HG03066 (cell line): ENCODE measurements around the gene MAP2K3.
A peak's percentile ranks its signal among the peaks of the same experiment; 100 is the strongest.

ENCODE experiments used
- ATAC-seq: cut with Tn5 transposase; IDR thresholded peaks from one replicate; pipeline ENCODE4 v1.9.1; 2021; ENCODE audit warnings: low read depth; ENCODE audit not compliant: unreplicated experiment

MAP2K3 gene

DNA sequence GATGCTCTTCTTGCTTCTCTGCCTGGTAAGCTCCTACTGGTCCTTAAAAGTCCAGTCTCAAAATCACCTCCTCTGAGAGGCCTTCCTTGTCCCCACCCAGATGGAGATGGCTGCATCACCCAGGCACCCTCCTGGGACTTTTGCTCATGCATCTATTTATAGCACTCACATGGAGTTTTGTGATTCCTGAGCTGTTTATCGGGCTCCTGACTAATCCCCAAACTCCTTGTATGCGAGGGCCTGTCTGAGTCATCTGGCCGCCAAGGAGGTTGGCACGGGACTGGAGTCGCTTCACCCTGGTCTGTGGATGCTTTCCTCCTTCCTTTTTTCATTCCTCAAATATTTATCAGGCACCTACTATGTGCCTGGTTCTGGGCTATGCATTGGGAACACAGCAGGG, 2.3 kb upstream of the MAP2K3 start:
- no peak for ATAC-seq

DNA sequence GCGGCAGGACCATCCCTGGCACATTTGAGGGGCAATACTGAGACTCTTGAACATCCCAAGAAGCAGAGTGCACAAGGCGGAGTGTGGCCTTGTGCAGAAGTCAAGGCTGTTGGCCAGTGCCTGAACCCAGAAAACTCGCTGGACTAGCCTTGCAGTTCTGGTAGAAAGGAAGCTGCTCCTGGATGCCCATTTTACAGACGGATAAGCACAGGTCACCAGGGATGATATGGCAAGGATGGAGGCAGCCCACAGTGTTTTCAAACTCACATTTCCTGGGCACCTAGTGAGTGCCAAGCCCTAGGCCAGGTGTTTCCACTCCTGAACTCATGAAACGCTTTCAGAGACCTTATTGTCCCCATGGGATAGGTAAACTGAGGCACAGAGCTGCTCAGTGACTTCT, 1.7 kb upstream of the MAP2K3 start:
- ATAC-seq = no peak

DNA sequence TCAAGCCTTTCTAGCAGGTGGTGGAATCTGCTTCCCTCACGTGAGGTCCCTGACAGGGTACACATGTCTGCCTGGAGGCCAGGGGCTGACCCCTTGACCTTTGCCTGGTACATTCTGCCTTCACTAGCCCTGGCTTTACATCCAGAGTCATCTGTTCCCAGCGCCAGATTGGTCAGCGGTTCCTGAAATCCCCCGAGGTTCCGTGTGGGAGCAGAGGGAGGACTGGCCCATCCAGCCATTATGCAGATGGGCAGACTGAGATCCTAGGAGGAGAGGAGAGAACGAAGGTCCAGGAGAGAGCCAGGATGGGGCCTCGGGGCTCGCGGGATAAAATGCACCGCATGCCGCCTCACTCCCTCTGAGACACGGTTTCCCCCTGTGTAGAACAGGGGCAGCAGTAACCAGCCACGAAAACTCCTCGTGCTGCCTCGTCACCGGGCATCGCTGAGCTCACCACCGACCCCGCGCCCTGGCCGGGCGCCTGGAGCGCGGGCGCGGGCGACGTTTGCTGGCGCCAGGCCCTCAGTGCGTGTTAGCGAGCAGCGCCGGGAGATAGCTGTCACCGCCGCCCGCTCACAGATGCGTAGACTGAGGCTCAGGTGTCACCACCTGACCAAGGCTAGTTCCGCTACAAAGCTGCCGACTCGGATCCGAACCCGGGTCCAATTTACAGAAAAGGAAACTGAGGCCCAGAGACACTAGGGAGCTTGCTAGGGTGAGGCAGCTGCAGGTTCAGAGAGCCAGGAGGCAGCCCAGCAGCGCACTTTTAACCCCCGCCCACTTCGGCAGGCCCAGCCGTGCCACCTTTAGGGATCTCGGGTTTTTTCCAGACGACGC, 811 bp upstream of the MAP2K3 start:
- peak; percentile 9 for ATAC-seq

DNA sequence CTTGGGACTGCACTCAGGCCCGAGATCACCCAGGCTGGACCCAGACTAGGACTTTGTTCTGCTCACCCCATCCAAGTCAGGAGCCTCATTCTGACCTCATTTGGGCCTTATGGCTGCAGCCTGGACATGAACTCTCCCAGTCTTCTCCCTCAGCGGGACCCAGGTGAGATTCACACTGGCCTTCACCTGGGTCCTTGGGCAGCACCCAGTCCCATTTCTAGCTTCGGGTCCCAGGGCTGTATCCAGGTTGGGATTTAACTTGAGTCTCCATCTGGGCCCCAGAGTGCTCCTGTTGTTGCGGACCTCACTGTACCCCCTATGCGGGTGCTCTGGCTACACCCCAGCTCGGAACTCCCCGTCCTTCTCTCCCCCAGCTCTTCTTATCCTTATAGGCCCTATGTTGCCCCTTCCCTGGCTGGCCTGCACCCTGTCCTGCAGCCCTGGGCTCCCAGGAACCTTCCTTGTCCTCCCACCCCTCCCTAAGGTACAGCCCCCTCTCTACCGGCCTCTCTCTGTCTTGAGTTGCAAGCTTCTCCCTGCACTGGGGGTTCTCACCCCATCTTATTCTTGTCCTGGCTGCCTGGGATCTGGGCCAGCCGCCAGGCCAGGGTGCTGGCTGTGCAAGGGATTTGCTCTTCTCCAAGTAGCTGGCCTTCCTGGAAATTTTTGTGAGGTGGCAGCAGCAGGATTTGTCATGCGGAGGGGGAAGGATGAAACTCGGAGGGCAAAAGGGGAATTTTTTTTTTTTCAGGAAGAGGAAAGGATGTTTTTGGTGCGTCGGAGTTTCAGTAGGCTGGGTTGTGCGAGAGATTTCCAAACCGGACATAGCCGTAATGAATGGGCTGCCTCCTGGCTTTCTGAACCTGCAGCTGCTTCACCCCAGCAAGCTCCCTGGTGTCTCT, 904 bp downstream of the MAP2K3 start:
- no peak for ATAC-seq

DNA sequence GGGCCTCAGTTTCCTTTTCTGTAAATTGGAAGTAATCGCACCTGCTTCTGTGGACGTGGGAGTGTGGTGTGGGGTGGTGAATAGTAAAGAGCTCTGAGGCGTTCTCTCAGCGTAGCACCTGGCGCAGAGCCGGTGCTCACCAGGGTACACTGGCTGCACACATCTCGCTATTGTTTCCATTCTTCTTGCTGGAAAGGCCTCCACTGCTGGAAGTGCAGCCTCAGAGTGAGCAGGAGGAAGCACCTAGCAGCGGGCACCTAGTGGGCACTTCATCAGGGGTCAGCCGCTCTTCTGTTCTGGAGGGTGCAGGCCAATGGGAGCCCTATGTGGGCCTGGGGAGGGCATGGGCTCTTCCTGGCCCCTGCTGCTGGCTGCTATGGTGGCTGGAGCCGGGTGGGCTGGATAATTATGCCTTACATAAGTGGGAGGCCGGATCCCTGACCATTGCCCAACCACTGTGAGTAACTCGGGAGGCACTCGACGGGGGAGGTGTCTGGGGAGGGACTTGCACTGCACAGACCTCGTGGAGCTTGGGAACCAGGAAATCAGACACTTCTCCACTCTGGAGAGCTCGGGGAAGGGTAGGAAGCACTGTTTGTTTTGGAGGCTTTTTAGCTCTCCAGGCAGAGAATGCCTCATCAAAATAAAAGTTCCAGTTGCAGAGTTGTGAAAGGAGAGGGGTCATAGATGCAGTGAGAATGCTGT, 1.7 kb downstream of the MAP2K3 start:
- ATAC-seq = no peak

DNA sequence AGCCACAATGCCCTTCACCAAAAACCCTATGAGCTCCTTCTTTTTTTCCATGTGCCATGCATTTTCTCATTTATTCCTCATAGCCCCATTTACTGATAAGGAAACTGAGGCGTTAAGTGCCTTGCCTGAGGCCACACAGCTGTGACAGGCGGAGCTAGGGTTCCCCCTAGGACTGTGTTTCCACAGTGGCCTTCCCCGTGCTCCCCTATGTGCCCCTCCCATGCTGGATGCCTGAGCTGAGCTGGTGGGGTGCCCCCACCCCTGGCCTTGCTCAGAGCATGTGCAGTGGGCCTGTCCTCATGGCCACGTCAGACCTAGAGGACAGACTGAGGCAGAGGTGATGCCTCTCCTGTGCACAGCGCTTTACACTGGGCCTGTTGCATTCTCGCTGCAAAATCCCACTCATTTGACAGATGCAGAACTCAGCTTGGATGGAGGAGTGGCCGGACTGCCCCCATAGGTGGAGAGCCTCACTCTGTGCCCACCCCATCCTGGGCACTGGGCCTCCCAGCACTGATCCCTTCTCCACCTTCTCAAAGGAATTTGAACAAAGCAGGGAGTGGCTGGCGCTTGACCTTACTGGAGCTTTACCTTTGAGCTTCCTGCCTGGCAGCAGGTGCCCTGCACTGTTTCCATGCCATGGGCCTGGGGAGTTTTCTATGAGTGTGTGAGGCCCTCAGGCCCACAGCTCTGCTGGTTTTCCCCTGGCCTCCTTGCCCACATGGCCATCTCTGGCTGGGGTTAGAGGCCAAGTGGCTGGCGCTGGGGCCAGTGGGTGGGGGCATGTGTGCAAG, 2.6 kb downstream of the MAP2K3 start:
- ATAC-seq = no peak

DNA sequence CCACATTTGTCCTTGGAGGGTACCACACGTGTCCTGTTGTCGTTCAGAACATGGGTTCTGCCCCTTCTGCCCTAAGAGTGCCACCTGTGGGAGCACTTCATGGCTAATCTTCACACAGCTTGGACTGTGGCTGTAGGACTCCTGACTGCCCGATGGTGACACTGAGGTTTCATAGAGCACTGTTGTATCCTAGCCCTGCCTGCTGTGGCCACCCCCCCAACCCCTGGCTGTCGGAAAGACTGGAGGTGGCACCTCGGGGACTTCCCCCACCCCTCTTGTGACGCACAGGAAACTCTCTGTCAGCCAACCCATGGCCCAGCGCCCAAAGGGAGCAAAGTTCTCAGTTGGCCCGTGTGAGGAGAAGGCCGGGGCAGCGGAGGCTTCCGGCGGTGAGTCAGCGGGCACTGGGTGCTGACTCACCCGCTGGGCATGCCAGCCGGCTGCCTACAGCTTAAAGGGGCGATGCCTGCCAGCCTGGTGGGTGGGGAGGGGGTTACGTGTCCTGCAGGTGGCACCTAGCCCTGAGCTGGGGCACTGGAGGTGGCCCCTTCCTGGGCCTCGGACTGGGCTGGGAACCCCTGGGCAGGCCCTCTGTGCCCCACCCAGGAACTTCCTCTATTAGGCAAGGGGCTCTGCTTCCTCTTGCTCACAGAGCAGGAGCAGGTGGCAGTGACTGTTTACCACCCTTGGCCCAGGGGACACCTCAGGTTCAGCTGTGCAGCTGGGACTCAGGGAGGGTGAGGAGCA, 3.4 kb downstream of the MAP2K3 start:
- peak; percentile 27 for ATAC-seq

DNA sequence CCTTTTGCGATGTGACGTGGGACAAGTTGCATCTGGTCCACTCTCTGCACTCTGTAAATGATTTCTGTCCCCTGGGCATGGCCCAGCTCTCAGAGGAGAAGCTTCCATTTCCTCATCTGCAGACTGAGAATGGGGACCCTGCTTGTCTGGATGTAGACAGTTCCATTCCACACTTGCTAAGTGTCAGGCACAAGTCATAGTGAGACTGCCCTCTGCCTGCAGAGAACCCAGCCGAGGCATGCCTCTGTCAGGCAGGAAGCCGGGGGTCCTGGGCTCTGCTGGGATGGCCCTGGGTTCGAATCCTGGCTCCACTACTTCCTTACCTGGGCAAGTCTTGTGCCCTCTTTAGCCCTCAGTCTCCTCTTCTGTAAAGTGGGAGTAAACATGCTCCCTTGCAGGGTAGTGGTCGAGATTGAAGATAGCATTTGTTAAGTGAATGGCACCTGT, 4.1 kb downstream of the MAP2K3 start:
- no peak for ATAC-seq

DNA sequence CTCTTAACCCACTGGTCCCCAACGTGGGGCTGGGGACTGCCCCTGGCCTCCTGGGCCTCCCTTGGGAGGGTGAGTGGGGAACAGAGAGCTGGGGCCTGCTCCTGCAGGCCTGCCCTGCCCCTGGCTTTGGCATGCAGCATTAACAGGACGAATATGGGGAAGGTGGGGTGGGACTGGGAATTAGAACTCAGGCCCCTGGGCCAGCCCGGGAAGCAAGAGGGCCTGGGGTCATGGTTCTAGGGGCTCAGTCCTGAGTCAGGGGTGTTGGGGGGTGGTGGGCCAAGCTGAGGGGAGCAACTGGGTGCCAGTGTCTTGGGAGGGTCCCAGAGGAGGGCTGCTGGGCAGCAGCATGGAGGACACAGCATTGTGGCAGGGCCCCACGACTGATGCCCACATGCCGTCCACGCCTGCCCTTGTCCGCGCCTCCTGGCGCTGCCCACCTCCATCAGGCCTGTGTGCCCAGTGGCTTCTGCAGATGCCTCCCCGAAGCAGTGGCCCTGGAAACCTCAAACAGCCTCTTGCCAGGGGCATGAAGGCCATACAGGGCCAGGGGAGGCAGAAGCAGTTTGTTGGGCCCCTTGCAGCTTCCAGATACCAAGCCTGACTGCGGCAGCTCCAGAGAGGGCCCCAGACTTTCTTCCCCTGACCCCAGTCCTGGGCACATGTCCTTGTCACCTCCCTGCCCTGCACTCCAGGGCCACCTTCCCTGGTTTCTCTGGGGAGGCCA, 4.8 kb downstream of the MAP2K3 start:
- no peak for ATAC-seq

DNA sequence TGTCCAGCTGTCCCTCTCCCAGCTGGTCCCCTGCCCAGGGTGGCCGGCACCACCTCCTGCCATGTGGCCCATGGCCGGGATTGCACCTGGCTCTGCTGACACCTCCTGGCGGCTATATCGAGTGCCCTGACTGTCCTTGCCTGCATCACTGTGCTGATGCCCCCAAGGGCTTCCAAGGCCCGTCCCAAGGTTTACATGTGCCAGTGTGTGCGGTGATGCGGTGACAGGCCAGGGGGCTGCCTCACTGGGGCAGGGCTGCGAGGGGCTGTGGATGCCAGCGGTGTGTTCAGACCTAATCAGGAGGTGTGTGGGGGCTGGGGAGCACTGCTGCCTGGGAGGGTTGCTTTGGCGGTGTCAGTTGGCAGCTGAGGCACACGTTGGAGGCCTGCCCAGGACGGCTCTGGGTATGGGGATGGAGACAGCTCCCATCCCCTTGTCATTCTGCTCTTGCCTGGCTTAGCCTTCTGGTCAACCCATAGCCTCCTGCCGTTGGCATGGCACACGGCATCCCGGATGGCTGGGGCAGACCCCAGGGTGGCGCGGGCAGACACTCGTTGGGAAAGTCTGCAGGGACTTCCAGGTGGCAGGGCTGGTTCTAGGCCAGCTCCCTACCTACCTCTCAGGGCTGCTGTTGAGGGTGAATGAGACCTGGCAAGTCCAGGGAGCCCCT, 5.5 kb downstream of the MAP2K3 start:
- no peak for ATAC-seq

DNA sequence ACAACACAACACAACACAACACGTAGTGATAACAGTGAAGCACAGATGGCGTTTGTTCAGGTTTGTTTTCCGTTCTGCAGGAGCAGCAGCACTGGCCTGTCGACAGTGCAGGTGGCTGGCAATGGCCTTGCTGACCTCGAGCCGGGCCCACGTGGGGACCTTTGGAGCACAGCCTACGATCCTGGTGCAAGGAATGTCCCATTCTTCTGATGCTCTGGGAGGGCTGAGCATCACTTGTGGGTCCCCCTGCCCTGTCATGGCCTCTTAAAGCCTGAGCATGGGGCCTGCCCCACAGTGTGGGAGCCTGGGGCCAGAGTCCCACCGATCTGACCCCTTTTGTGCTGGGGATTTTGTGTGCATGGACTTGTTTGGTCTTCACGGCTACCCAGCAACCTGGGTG, 6.8 kb downstream of the MAP2K3 start:
- no peak for ATAC-seq

DNA sequence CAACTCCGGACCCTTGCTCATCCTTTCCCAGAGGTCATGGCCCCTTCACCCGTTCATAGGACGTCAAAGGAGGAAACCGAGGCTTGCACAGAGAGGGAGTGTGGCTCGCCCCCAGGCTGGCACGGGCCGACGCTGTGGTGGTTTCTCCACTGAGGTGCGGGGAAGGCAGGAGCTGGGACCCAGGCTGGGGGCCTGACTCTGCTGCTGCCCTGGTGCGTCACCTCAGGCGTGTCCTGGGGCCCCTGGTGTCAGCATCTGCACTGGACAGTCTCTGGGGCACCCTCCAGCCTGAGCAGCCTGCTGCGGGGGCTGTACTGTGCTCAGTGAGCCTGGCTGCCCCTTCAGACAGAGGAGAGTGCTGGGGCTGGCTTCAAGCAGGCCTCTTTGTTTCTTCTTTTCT, 7.4 kb downstream of the MAP2K3 start:
- ATAC-seq = no peak

DNA sequence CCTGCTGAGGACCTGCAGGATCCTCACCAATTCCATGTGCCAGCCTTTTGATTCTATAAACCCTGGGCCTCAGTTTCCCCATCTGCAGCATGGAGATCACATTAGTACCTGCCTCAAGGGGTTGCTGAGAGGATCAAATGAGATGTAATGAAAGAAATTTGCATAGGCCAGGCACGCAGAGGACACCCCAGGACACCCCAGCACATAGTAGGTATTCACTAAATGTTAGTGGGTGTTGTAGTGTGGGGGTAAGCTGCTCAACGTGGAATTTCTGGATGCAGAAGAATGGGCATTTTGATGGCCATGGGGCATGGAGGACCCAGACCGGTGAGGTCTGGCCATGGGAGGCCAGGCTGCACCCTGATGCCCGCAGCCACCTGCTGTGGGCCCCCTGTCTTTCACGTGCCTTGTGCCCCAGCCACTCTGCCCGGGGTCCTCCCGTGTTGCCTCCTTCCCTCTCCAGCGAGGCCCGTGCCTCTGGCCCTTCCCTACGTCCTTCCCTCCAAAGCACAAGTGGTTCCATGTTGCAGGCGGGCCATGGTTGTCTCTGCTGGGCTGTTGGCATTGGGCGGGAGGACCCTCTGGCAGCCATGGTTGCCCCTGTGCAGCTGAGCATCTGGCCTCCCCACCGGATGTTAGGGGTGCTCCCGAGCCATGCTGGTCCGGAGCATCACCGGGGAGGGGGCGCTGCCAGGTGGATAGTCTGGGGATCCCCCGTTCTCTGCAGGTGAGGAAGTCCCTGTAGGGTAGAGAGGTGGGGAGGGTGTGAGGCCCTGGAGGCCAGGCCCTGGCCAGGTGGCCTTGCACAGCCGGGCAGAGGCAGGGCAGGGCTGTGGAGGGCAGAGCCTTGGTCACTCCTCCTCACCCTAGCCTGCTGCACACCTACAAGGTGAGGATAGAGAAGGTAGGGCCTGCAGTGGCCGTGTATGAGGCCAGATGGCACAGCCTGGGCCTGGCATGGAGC, 8.6 kb downstream of the MAP2K3 start:
- ATAC-seq = no peak

DNA sequence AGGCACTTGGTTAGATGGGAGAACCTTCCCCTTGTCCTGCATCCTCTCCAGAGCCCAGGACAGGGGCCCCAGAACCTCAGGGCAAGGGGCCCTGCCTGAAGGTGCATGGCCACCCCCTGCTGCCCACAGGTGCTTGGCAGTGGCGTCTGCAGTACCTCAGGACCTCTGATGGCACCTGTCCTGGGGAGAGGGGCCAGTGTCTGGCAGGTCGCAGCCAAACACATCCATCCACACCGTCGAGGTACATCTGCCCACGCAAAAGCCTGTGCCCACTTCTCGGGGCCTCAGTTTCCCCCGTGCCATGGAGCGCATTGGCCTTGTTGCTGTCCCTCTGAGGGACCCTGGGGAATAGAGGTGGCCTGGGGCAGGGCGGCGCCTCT, 9.3 kb downstream of the MAP2K3 start:
- ATAC-seq = no peak

DNA sequence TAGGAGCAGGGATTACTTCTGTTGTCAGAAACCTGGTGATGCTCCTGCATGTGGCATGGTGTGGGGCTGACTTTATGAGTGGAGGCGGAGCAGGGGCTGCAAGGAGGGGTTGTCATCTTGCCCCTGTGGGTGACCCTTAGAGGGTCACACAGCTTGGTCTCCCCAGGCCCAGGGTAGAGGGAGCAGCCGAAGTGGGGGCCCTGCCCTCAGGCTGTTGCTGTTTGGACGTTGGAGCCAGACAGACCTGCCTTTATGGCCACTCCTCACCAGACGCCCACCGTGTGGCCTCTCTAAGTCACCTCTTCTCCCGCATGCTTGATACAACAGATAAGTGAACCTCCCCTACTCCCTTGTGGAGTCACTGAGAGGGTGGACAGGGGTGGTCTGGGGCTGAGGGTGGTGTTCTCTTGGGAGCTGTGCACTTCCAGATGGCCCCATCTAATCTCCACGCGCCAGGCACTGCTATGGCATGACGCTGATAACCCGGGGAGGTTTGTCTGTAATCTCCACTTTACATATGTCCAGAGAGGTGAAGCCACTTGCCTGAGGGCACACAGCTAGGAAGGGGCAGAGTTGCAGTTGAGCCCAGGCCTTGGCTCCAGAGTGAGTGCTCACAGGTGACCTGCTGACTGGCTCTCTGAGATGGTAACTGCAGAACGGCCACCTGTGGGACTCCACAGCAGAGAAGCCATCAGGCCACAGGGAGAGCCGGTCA, 10.0 kb downstream of the MAP2K3 start:
- ATAC-seq = no peak

DNA sequence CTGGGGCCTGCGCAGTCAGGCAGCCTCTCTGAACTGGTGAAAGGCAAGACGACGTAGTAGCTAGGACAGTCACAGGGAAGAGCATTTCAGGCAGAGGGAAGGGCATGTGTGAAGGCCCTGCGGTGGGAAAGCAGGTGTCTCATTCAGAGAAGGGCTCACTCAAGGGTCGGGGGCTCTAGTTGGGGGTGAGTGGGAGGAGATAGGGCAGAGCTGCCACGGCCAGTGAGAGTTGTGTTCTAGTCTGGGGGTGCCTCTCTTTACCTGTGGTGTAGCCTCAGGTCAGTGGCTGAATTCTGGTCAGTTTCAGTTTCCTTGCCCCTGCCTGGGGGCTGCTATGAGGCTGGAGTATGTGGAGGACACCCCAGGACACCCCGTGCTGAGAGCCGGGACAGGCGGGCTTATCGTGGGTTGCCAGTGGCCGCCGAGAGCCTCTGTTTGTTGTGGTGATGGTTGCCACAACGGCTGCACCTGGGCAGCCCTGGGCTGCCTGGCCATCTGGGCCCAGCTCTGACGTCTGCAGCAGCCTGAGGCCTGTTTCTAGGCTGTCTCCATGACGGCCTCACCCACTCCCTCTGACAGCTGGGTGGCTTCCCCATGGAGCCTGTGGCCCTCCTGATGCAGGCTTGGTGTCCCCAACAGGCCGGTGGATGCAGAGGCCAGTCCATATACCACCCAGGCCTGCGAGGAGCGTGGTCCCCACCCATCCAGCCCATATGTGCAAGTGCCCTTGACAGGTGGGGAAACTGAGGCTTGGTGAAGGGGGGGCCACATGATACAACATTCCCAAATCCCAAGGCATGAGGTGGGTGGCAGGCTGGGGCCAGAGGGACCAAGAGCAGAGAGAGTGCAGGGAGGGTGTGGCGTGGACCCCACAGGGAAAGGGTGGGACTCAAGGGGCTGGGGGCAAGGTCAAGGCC, 10.8 kb downstream of the MAP2K3 start:
- no peak for ATAC-seq
